Colonic mucosa (tissue), 4 donors: Measurements from ENCODE around the gene EFCAB8. TPM values are rescaled to one million over a fixed set of nuclear protein-coding genes. Genes with fewer than 3 reads are reported as not detected.

Experiments
- DNase-seq: peaks from one replicate; pipeline ENCODE4 v3.0.0-alpha.2; 2020
- H3K27ac ChIP-seq: fragments of 200-600 bp; one replicate; pipeline ENCODE4 v1.8.0; 2021
- H3K27me3 ChIP-seq: fragments of 200-600 bp; one replicate; pipeline ENCODE4 v1.8.0; 2021
- H3K36me3 ChIP-seq: fragments of 200-600 bp; one replicate; pipeline ENCODE4 v1.8.0; 2021
- H3K4me1 ChIP-seq: fragments of 200-600 bp; one replicate; pipeline ENCODE4 v1.8.0; 2021; ENCODE audit warnings: mild to moderate bottlenecking
- H3K4me3 ChIP-seq: fragments of 200-600 bp; one replicate; pipeline ENCODE4 v1.8.0; 2021
- H3K9ac ChIP-seq, 2 donors: one replicate each; pipeline ENCODE4 v1.7.0; 2013; ENCODE audit warnings: control low read depth in 2 of 2, low read depth in 2 of 2, low read length in 2 of 2
- H3K9me3 ChIP-seq: fragments of 200-600 bp; one replicate; pipeline ENCODE4 v1.8.0; 2021
- CTCF ChIP-seq: fragments of 200-600 bp; IDR thresholded peaks from one replicate; pipeline ENCODE4 v1.8.0; 2022; ENCODE audit warnings: antibody characterized with exemption, mild to moderate bottlenecking
- intact Hi-C: fragments of 100-400 bp; cut with DNase I; formaldehyde crosslinking; loops from one replicate; pipeline ENCODE4 v1.14.1; 2022
- total RNA-seq, 2 donors: library from RNA; stranded (reverse); fragmentation: NEBNext Ultra II Directional in 1 of 2; extraction: Animal tissue kit (Norgen Biotek cat#: 25700) in 1 of 2; gene quantifications; one replicate each; pipeline ENCODE4 v1.2.1, GENCODE V29; 2021
- donor health status: healthy.
- donor health status: DM: no; HTN: no; CAD: no.
- donor health status: DM: no; HTN: no; CAD: no.

Gene EFCAB8
- total RNA-seq, 2 donors from 2014 or later, result 0.11 to 0.72 TPM

- H3K27ac ChIP-seq, result no peak overlapping the region
- no peak for TF ChIP-seq CTCF
- no peaks in the 10 kb centered on the region for H3K36me3 ChIP-seq
- no peaks in the 10 kb centered on the region for H3K4me1 ChIP-seq
- H3K9me3 ChIP-seq, result no peaks in the 10 kb centered on the region
- DNase-seq, result no peak
- no peak overlapping the region for H3K9ac ChIP-seq
- intact Hi-C loops, result no loop called here
- no peak overlapping the region for H3K4me3 ChIP-seq
- H3K27me3 ChIP-seq, result no peaks in the 10 kb centered on the region
These were observed 137.1 kb downstream of the EFCAB8 start for GRCh38 chr20:32995802-32996201.

GRCh38 chr20:32997431-32997830 is 138.7 kb downstream of the EFCAB8 start:
- Histone ChIP-seq H3K9ac (no peak overlapping the region), H3K9me3 (no peaks in the 10 kb centered on the region), H3K36me3 (no peaks in the 10 kb centered on the region), H3K4me3 (no peak overlapping the region), H3K4me1 (no peaks in the 10 kb centered on the region), H3K27me3 (no peaks in the 10 kb centered on the region), H3K27ac (no peak overlapping the region)
- intact Hi-C loops, result no loop called here
- no peak for DNase-seq
- no peak for TF ChIP-seq CTCF

- Histone ChIP-seq H3K36me3 (no peaks in the 10 kb centered on the region), H3K4me1 (no peaks in the 10 kb centered on the region), H3K27ac (no peak overlapping the region), H3K4me3 (no peak overlapping the region), H3K9me3 (no peaks in the 10 kb centered on the region), H3K27me3 (no peaks in the 10 kb centered on the region), H3K9ac (no peak overlapping the region)
- TF ChIP-seq CTCF, result no peak
- intact Hi-C loops, result loop anchor here (10.0 kb wide), 1 partner anchor 205 kb away; no protein-coding TSS in a partner anchor
- no peak for DNase-seq
These were observed 141.0 kb downstream of the EFCAB8 start for GRCh38 chr20:32999603-33000250.

GRCh38 chr20:33000802-33001466 is 142.2 kb downstream of the EFCAB8 start:
- H3K4me3 ChIP-seq, result no peak overlapping the region
- H3K9me3 ChIP-seq, result no peaks in the 10 kb centered on the region
- no peaks in the 10 kb centered on the region for H3K4me1 ChIP-seq
- H3K9ac ChIP-seq, result no peak overlapping the region
- H3K27ac ChIP-seq, result no peak overlapping the region
- no peaks in the 10 kb centered on the region for H3K36me3 ChIP-seq
- intact Hi-C loops, result loop anchor here (10.0 kb wide), 1 partner anchor 206 kb away; no protein-coding TSS in a partner anchor
- no peak for DNase-seq
- no peaks in the 10 kb centered on the region for H3K27me3 ChIP-seq
- no peak for TF ChIP-seq CTCF

- no peak for DNase-seq
- H3K36me3 ChIP-seq, result no peaks in the 10 kb centered on the region
- no peak overlapping the region for H3K4me3 ChIP-seq
- TF ChIP-seq CTCF, result no peak
- H3K9ac ChIP-seq, result no peak overlapping the region
- H3K4me1 ChIP-seq, result no peaks in the 10 kb centered on the region
- intact Hi-C loops, result loop anchor here (10.0 kb wide), 1 partner anchor 207 kb away; no protein-coding TSS in a partner anchor
- no peak overlapping the region for H3K27ac ChIP-seq
- H3K27me3 ChIP-seq, result no peaks in the 10 kb centered on the region
- no peaks in the 10 kb centered on the region for H3K9me3 ChIP-seq
These were observed 143.5 kb downstream of the EFCAB8 start for GRCh38 chr20:33002087-33002808.
